Activated T-helper 1 cell treated with anti-CD3 and anti-CD28 coated beads, Interleukin-12 subunit alpha, Interleukin-12 subunit beta, Interleukin-2, Interleukin-4 antibody, amounts not matched to agents 30 ng/mL and 10 ng/mL and 1 ng/mL, durations not matched to agents 14 hours and 24 hours and 36 hours (primary cell): ENCODE measurements around the gene HSPB8. TPM values are rescaled to one million over a fixed set of nuclear protein-coding genes. Genes with fewer than 3 reads are reported as not detected.
"Not testable (repeated sequence)": the region's sequence is repeated elsewhere in the genome, so short reads cannot be mapped to it uniquely, and the experiment has no call there.

ENCODE experiments used
- DNase-seq: peaks from one replicate; pipeline ENCODE4 v3.0.0; 2021; ENCODE audit warnings: low spot score
- H3K27ac Mint-ChIP-seq: one replicate; pipeline ENCODE4 v1.8.0; 2021; ENCODE audit warnings: mild to moderate bottlenecking, mixed read lengths
- H3K27me3 Mint-ChIP-seq: one replicate; pipeline ENCODE4 v1.8.0; 2022; ENCODE audit warnings: mild to moderate bottlenecking, moderate library complexity, mixed read lengths; ENCODE audit not compliant: insufficient read depth
- H3K36me3 Mint-ChIP-seq: one replicate; pipeline ENCODE4 v1.8.0; 2021; ENCODE audit warnings: low read depth, mixed read lengths
- H3K4me1 Mint-ChIP-seq: one replicate; pipeline ENCODE4 v1.8.0; 2021; ENCODE audit warnings: low read depth, mixed read lengths
- H3K4me3 Mint-ChIP-seq: one replicate; pipeline ENCODE4 v1.8.0; 2021; ENCODE audit warnings: mild to moderate bottlenecking, moderate library complexity, mixed read lengths
- H3K9me3 Mint-ChIP-seq: one replicate; pipeline ENCODE4 v1.8.0; 2021; ENCODE audit warnings: mixed read lengths
- intact Hi-C: fragments of 100-400 bp; cut with micrococcal nuclease; formaldehyde crosslinking; loops from one replicate; pipeline ENCODE4 v1.15.1; 2024
- total RNA-seq: library from RNA; stranded (reverse); gene quantifications from 2 replicates; pipeline ENCODE4 v1.2.3, GENCODE V29; 2022

The HSPB8 gene
- total RNA-seq, 1 donor from 2014 or later, result not detected

GRCh38 chr12:119202544-119202943, 23.8 kb downstream of the HSPB8 start:
- no peak overlapping the region for H3K4me3 Mint-ChIP-seq
- H3K27ac Mint-ChIP-seq, result no peak overlapping the region
- no peaks in the 10 kb centered on the region for H3K36me3 Mint-ChIP-seq
- intact Hi-C loops, result no loop called here
- no peak for DNase-seq
- H3K4me1 Mint-ChIP-seq, result no peaks in the 10 kb centered on the region
- H3K9me3 Mint-ChIP-seq, result no peaks in the 10 kb centered on the region
- H3K27me3 Mint-ChIP-seq, result no peaks in the 10 kb centered on the region

GRCh38 chr12:119204131-119204530, 25.4 kb downstream of the HSPB8 start:
- Mint-ChIP-seq H3K4me3 (no peak overlapping the region), H3K36me3 (no peaks in the 10 kb centered on the region), H3K27ac (no peak overlapping the region), H3K27me3 (no peaks in the 10 kb centered on the region), H3K9me3 (no peaks in the 10 kb centered on the region), H3K4me1 (no peaks in the 10 kb centered on the region)
- intact Hi-C loops, result no loop called here
- DNase-seq, result no peak

GRCh38 chr12:119204671-119205285, 26.0 kb downstream of the HSPB8 start:
- no peaks in the 10 kb centered on the region for H3K27me3 Mint-ChIP-seq
- no peak overlapping the region for H3K4me3 Mint-ChIP-seq
- no peaks in the 10 kb centered on the region for H3K36me3 Mint-ChIP-seq
- DNase-seq, result no peak
- intact Hi-C loops, result no loop called here
- H3K27ac Mint-ChIP-seq, result no peak overlapping the region
- no peaks in the 10 kb centered on the region for H3K9me3 Mint-ChIP-seq
- no peaks in the 10 kb centered on the region for H3K4me1 Mint-ChIP-seq

GRCh38 chr12:119206348-119207062, 27.8 kb downstream of the HSPB8 start:
- Mint-ChIP-seq H3K4me1 (no peaks in the 10 kb centered on the region), H3K9me3 (no peaks in the 10 kb centered on the region)

GRCh38 chr12:119207063-119207560, 28.4 kb downstream of the HSPB8 start:
- Mint-ChIP-seq H3K4me3 (no peak overlapping the region), H3K36me3 (no peaks in the 10 kb centered on the region), H3K4me1 (no peaks in the 10 kb centered on the region), H3K27me3 (no peaks in the 10 kb centered on the region), H3K27ac (no peak overlapping the region), H3K9me3 (no peaks in the 10 kb centered on the region)
- intact Hi-C loops, result no loop called here
- no peak for DNase-seq

More at GRCh38 chr12:119206348-119207062, 27.8 kb downstream of the HSPB8 start:
- intact Hi-C loops, result no loop called here
- no peak for DNase-seq
- no peaks in the 10 kb centered on the region for H3K36me3 Mint-ChIP-seq
- H3K27me3 Mint-ChIP-seq, result no peaks in the 10 kb centered on the region
- no peak overlapping the region for H3K4me3 Mint-ChIP-seq
- no peak overlapping the region for H3K27ac Mint-ChIP-seq

GRCh38 chr12:119208626-119209061, 29.9 kb downstream of the HSPB8 start:
- H3K4me1 Mint-ChIP-seq, result no peaks in the 10 kb centered on the region
- H3K4me3 Mint-ChIP-seq, result no peak overlapping the region
- intact Hi-C loops, result no loop called here
- no peak overlapping the region for H3K27ac Mint-ChIP-seq
- H3K36me3 Mint-ChIP-seq, result no peaks in the 10 kb centered on the region
- H3K27me3 Mint-ChIP-seq, result no peaks in the 10 kb centered on the region
- H3K9me3 Mint-ChIP-seq, result no peaks in the 10 kb centered on the region
- no peak for DNase-seq

GRCh38 chr12:119211884-119212283, 33.2 kb downstream of the HSPB8 start:
- intact Hi-C loops, result no loop called here
- no peak overlapping the region for H3K27ac Mint-ChIP-seq
- DNase-seq, result no peak

GRCh38 chr12:119216084-119216483, 37.4 kb downstream of the HSPB8 start:
- Mint-ChIP-seq H3K9me3 (no peaks in the 10 kb centered on the region), H3K4me3 (no peak overlapping the region), H3K36me3 (no peaks in the 10 kb centered on the region), H3K27me3 (no peaks in the 10 kb centered on the region), H3K27ac (no peak overlapping the region), H3K4me1 (no peaks in the 10 kb centered on the region)
- intact Hi-C loops, result no loop called here
- no peak for DNase-seq

More at GRCh38 chr12:119211884-119212283, 33.2 kb downstream of the HSPB8 start:
- Mint-ChIP-seq H3K27me3 (no peaks in the 10 kb centered on the region), H3K4me1 (no peaks in the 10 kb centered on the region), H3K4me3 (no peak overlapping the region), H3K9me3 (no peaks in the 10 kb centered on the region), H3K36me3 (no peaks in the 10 kb centered on the region)

- H3K9me3 Mint-ChIP-seq, intact Hi-C loops: not testable (repeated sequence)
Observed at GRCh38 chr12:119218875-119219274, 40.1 kb downstream of the HSPB8 start.

GRCh38 chr12:119222222-119222951, 43.7 kb downstream of the HSPB8 start:
- Mint-ChIP-seq H3K27me3 (no peaks in the 10 kb centered on the region), H3K4me1 (no peaks in the 10 kb centered on the region), H3K9me3 (no peaks in the 10 kb centered on the region), H3K36me3 (no peaks in the 10 kb centered on the region), H3K4me3 (no peak overlapping the region), H3K27ac (no peak overlapping the region)
- intact Hi-C loops, result no loop called here
- no peak for DNase-seq

More at GRCh38 chr12:119218875-119219274, 40.1 kb downstream of the HSPB8 start:
- DNase-seq, H3K27ac Mint-ChIP-seq, H3K4me1 Mint-ChIP-seq, H3K27me3 Mint-ChIP-seq, H3K36me3 Mint-ChIP-seq, H3K4me3 Mint-ChIP-seq: not testable (repeated sequence)

GRCh38 chr12:119225454-119225853, 46.7 kb downstream of the HSPB8 start:
- Mint-ChIP-seq H3K4me3 (no peak overlapping the region), H3K36me3 (no peaks in the 10 kb centered on the region), H3K9me3 (no peaks in the 10 kb centered on the region), H3K4me1 (no peaks in the 10 kb centered on the region), H3K27me3 (no peaks in the 10 kb centered on the region), H3K27ac (no peak overlapping the region)
- intact Hi-C loops, result no loop called here
- DNase-seq, result no peak

- H3K27me3 Mint-ChIP-seq, result no peaks in the 10 kb centered on the region
- DNase-seq, result no peak
- H3K27ac Mint-ChIP-seq, result no peak overlapping the region
- no peaks in the 10 kb centered on the region for H3K36me3 Mint-ChIP-seq
- no peaks in the 10 kb centered on the region for H3K4me1 Mint-ChIP-seq
- no peaks in the 10 kb centered on the region for H3K9me3 Mint-ChIP-seq
- intact Hi-C loops, result no loop called here
- H3K4me3 Mint-ChIP-seq, result no peak overlapping the region
Observed at GRCh38 chr12:119227292-119227691, 48.6 kb downstream of the HSPB8 start.

- DNase-seq, result no peak
- intact Hi-C loops, result no loop called here
- no peak overlapping the region for H3K4me3 Mint-ChIP-seq
- H3K9me3 Mint-ChIP-seq, result no peaks in the 10 kb centered on the region
- H3K4me1 Mint-ChIP-seq, result no peaks in the 10 kb centered on the region
- H3K36me3 Mint-ChIP-seq, result no peaks in the 10 kb centered on the region
- no peaks in the 10 kb centered on the region for H3K27me3 Mint-ChIP-seq
- no peak overlapping the region for H3K27ac Mint-ChIP-seq
Observed at GRCh38 chr12:119229205-119229604, 50.5 kb downstream of the HSPB8 start.
